AML-193 (cell line): ENCODE data around the gene COPS8.

Experiments
- DNase-seq, 2 experiments: peaks; one replicate each; lab custom pipeline; 2025; lab: John Stamatoyannopoulos, UW

COPS8 gene

GRCh38 chr2:237085248-237086221 lies at the start of gene COPS8:
Gene COPS8, plus strand, starts transcription at chr2:237085889. Its CDS starts 76 bp downstream, at chr2:237085965.
- DNase-seq, result peak; percentile 81 to 86

- no peak for DNase-seq
Observed at GRCh38 chr2:237039301-237040031, 46.2 kb upstream of the COPS8 start.

- DNase-seq, result no peak
Observed at GRCh38 chr2:237041231-237041630, 44.5 kb upstream of the COPS8 start.

- no peak for DNase-seq
Observed at GRCh38 chr2:237042101-237042500, 43.6 kb upstream of the COPS8 start.

- no peak for DNase-seq
Observed at GRCh38 chr2:237043866-237044265, 41.8 kb upstream of the COPS8 start.

- DNase-seq, result no peak
Observed at GRCh38 chr2:237044281-237044680, 41.4 kb upstream of the COPS8 start.

- no peak for DNase-seq
Observed at GRCh38 chr2:237045449-237045848, 40.2 kb upstream of the COPS8 start.

- DNase-seq, result no peak
Observed at GRCh38 chr2:237048595-237048994, 37.1 kb upstream of the COPS8 start.

GRCh38 chr2:237051861-237052260 lies 33.8 kb upstream of the COPS8 start:
- DNase-seq, result no peak

GRCh38 chr2:237053066-237053465 lies 32.6 kb upstream of the COPS8 start:
- DNase-seq, result no peak

- no peak for DNase-seq
Observed at GRCh38 chr2:237055386-237056100, 30.1 kb upstream of the COPS8 start.

GRCh38 chr2:237056287-237056875 lies 29.3 kb upstream of the COPS8 start:
- DNase-seq, result no peak

- DNase-seq, result no peak
Observed at GRCh38 chr2:237057107-237057506, 28.6 kb upstream of the COPS8 start.

GRCh38 chr2:237057893-237058300 lies 27.8 kb upstream of the COPS8 start:
- no peak for DNase-seq

GRCh38 chr2:237058423-237058822 lies 27.3 kb upstream of the COPS8 start:
- DNase-seq, result no peak

GRCh38 chr2:237059155-237059875 lies 26.4 kb upstream of the COPS8 start:
- DNase-seq, result no peak

GRCh38 chr2:237060534-237061312 lies 25.0 kb upstream of the COPS8 start:
- DNase-seq, result no peak

- no peak for DNase-seq
Observed at GRCh38 chr2:237061356-237061755, 24.3 kb upstream of the COPS8 start.

GRCh38 chr2:237062585-237062984 lies 23.1 kb upstream of the COPS8 start:
- DNase-seq, result no peak
